HEK293 (cell line): ENCODE results near the gene SLC38A9.

Experiments used
- CTCF ChIA-PET: fragments of 350-600 bp; formaldehyde crosslinking; extraction: SDS; loops from one replicate; lab custom pipeline; 2021; ENCODE audit warnings: antibody characterized with exemption; lab: Yijun Ruan, JAX
- POLR2A ChIA-PET: fragments of 300-600 bp; formaldehyde crosslinking; extraction: SDS; loops from one replicate; lab custom pipeline; 2020; ENCODE audit warnings: antibody characterized with exemption, inconsistent platforms; lab: Yijun Ruan, JAX
- H3K27ac ChIP-seq: fragments of 200-500 bp; sonication (Bioruptor generic); 2 replicates; pipeline ENCODE4 v1.5.1; 2014; ENCODE audit warnings: low read depth, low read length, control low read depth, inconsistent platforms; ENCODE audit errors: extremely low read depth
- H3K36me3 ChIP-seq, 2 experiments: fragments of 200-500 bp in 1 of 2; sonication (Bioruptor generic) in 1 of 2; 1 replicate in 1 of 2; 2 replicates in 1 of 2; pipeline ENCODE4 v1.5.1; 2014 to 2017; ENCODE audit warnings: inconsistent platforms in 2 of 2, low read length in 2 of 2; ENCODE audit not compliant: control insufficient read depth in 2 of 2, insufficient read depth in 1 of 2
- H3K4me1 ChIP-seq: fragments of 200-500 bp; sonication (Bioruptor generic); 2 replicates; pipeline ENCODE4 v1.5.1; 2014; ENCODE audit warnings: mild to moderate bottlenecking, low read length, inconsistent platforms; ENCODE audit not compliant: control insufficient read depth, insufficient read depth
- H3K4me3 ChIP-seq: 2 replicates; pipeline ENCODE4 v1.5.1; 2011; ENCODE audit warnings: low read depth, mild to moderate bottlenecking, control low read depth, low read length, moderate library complexity
- H3K9me3 ChIP-seq: fragments of 200-500 bp; sonication (Bioruptor generic); 2 replicates; pipeline ENCODE4 v1.5.1; 2014; ENCODE audit warnings: low read depth, low read length, inconsistent platforms; ENCODE audit not compliant: control insufficient read depth, insufficient read depth
- IKZF3 ChIP-seq: fragments of 450-650 bp; IDR thresholded peaks from 2 replicates; pipeline ENCODE4 v1.5.0; 2018; ENCODE audit warnings: missing biosample characterization, mild to moderate bottlenecking, missing genetic modification characterization, moderate library complexity
- PRDM4 ChIP-seq: fragments of 450-650 bp; formaldehyde crosslinking; IDR thresholded peaks from 2 replicates; pipeline ENCODE4 v1.5.1; 2017; ENCODE audit warnings: missing biosample characterization, missing genetic modification characterization
- SETDB1 ChIP-seq: IDR thresholded peaks from one replicate; pipeline ENCODE4 v1.6.1; 2017; ENCODE audit warnings: mild to moderate bottlenecking, low read length, moderate library complexity, mixed read lengths; ENCODE audit not compliant: insufficient read length
- ZBTB11 ChIP-seq: fragments of 450-650 bp; formaldehyde crosslinking; conservative IDR thresholded peaks from 2 replicates; pipeline ENCODE4 v1.5.1; 2016; ENCODE audit warnings: low read depth, missing biosample characterization, missing genetic modification characterization
- ZBTB44 ChIP-seq: fragments of 450-650 bp; IDR thresholded peaks from 2 replicates; pipeline ENCODE4 v1.5.1; 2018; ENCODE audit warnings: missing biosample characterization, mild to moderate bottlenecking, missing genetic modification characterization
- ZNF18 ChIP-seq: fragments of 450-650 bp; formaldehyde crosslinking; IDR thresholded peaks from 2 replicates; pipeline ENCODE4 v1.5.1; 2016; ENCODE audit warnings: missing biosample characterization, missing genetic modification characterization
- ZNF366 ChIP-seq: fragments of 450-650 bp; formaldehyde crosslinking; conservative IDR thresholded peaks from 2 replicates; pipeline ENCODE4 v1.5.1; 2016; ENCODE audit warnings: missing biosample characterization, missing genetic modification characterization
- ZNF513 ChIP-seq: fragments of 450-650 bp; IDR thresholded peaks from 2 replicates; pipeline ENCODE4 v1.5.1; 2018; ENCODE audit warnings: missing biosample characterization, missing genetic modification characterization
- ZNF529 ChIP-seq: fragments of 450-650 bp; formaldehyde crosslinking; IDR thresholded peaks from 2 replicates; pipeline ENCODE4 v1.5.1; 2017; ENCODE audit warnings: missing genetic modification characterization, missing biosample characterization; ENCODE audit not compliant: insufficient replicate concordance
- ZNF544 ChIP-seq: fragments of 450-650 bp; formaldehyde crosslinking; IDR thresholded peaks from 2 replicates; pipeline ENCODE4 v1.5.0; 2017; ENCODE audit warnings: missing biosample characterization, missing genetic modification characterization
- ZNF654 ChIP-seq: fragments of 450-650 bp; formaldehyde crosslinking; IDR thresholded peaks from 2 replicates; pipeline ENCODE4 v1.5.1; 2016; ENCODE audit warnings: low read depth, missing biosample characterization, missing genetic modification characterization
- ZNF704 ChIP-seq: fragments of 450-650 bp; formaldehyde crosslinking; IDR thresholded peaks from 2 replicates; pipeline ENCODE4 v1.5.1; 2016; ENCODE audit warnings: missing biosample characterization, missing genetic modification characterization
- ZNF768 ChIP-seq: fragments of 450-650 bp; formaldehyde crosslinking; IDR thresholded peaks from 2 replicates; pipeline ENCODE4 v1.5.1; 2018; ENCODE audit warnings: missing biosample characterization, mild to moderate bottlenecking, missing genetic modification characterization
- ZNF792 ChIP-seq: fragments of 450-650 bp; formaldehyde crosslinking; IDR thresholded peaks from 2 replicates; pipeline ENCODE4 v1.5.1; 2016; ENCODE audit warnings: missing biosample characterization, missing genetic modification characterization

The SLC38A9 gene

GRCh38 chr5:55672477-55672911 is 39.6 kb downstream of the SLC38A9 start (continued):
- no peak for TF ChIP-seq ZBTB11 (tag by site-specific recombination)
- TF ChIP-seq, all 188 proteins: peak for 0

GRCh38 chr5:55671975-55672374 is 40.1 kb downstream of the SLC38A9 start:
- ChIA-PET POLR2A (no interaction called here), CTCF (interaction anchor here (0.5 kb wide), 1 partner anchor 567 kb away, joined by 8 read pairs; no protein-coding TSS in a partner anchor)
- Histone ChIP-seq H3K9me3 (no peaks in the 10 kb centered on the region), H3K27ac (no peak overlapping the region), H3K36me3 (peaks cover 0 to 5% of the 10 kb centered on the region in 2 experiments), H3K4me3 (no peak overlapping the region), H3K4me1 (no peaks in the 10 kb centered on the region)
- TF ChIP-seq ZNF704 (no peak), PRDM4 (tag by site-specific recombination) (no peak), ZNF792 (tag by site-specific recombination) (no peak), ZNF529 (no peak), IKZF3 (no peak), ZNF654 (tag by site-specific recombination) (no peak), ZNF544 (tag by site-specific recombination) (no peak), ZNF513 (tag by site-specific recombination) (no peak), ZBTB44 (no peak), ZNF366 (tag by site-specific recombination) (no peak), SETDB1 (no peak), ZNF18 (tag by site-specific recombination) (no peak), ZNF768 (tag by site-specific recombination) (no peak)
